Measurements from ENCODE around the gene TREH.

- TF ChIP-seq CTCF (IDR thresholded peaks at IDR 0.05) (no peak), POLR2AphosphoS5 (IDR thresholded peaks at IDR 0.05; ENCODE audit: insufficient read depth in 1 of 2, low read depth in 1 of 2) (no peak)
Observed at GRCh38 chr11:118641397-118642019, 37.9 kb downstream of the TREH start.

All from vagina (tissue), 2 donors.